ENCODE measurements around the gene IFIT1B.
A peak's percentile ranks its signal among the peaks of the same experiment; 100 is the strongest.

Gene IFIT1B

DNA sequence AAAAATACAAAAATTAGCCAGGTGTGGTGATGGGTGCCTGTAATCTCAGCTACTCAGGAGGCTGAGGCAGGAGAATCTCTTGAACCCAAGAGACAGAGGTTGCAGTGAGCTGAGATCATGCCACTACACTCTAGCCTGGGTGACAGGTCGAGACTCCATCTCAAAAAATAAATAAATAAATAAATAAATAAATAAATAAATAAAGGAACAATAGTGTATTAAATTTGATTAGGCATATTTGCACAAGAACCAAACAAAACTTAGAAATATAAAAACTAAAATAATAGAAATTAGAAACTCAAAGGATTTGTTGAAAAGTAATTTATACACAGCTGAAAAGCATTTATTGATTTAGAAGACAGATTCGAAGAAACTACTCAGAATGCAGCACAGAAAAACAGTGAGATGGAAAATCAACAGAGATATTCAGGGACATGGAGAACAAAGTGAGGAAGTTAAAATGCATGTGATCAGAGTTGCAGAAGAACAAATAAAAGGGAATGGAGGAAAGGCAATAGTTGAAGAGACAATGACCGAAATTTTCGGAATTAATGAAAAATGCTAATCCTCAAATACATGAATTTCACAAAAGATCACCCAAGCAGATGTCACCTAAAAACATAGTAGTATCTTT lies 32.4 kb upstream of the IFIT1B start:
- Histone ChIP-seq H3K4me3 (ENCODE audit: severe bottlenecking) (no peak overlapping the region), H3K27ac (ENCODE audit: poor library complexity, severe bottlenecking) (peak overlapping the region; percentile 33), H3K36me3 (ENCODE audit: low read depth) (no peaks in the 10 kb centered on the region), H3K4me1 (ENCODE audit: insufficient read depth, poor library complexity, severe bottlenecking) (peaks cover 17% of the 10 kb centered on the region), H3K9me3 (ENCODE audit: severe bottlenecking) (no peaks in the 10 kb centered on the region), H3K27me3 (ENCODE audit: insufficient read depth, poor library complexity, severe bottlenecking) (no peaks in the 10 kb centered on the region)
- ATAC-seq (ENCODE audit: low read depth) (no peak), DNase-seq (ENCODE audit: low spot score) (no peak)
- TF ChIP-seq, protein P1, sequence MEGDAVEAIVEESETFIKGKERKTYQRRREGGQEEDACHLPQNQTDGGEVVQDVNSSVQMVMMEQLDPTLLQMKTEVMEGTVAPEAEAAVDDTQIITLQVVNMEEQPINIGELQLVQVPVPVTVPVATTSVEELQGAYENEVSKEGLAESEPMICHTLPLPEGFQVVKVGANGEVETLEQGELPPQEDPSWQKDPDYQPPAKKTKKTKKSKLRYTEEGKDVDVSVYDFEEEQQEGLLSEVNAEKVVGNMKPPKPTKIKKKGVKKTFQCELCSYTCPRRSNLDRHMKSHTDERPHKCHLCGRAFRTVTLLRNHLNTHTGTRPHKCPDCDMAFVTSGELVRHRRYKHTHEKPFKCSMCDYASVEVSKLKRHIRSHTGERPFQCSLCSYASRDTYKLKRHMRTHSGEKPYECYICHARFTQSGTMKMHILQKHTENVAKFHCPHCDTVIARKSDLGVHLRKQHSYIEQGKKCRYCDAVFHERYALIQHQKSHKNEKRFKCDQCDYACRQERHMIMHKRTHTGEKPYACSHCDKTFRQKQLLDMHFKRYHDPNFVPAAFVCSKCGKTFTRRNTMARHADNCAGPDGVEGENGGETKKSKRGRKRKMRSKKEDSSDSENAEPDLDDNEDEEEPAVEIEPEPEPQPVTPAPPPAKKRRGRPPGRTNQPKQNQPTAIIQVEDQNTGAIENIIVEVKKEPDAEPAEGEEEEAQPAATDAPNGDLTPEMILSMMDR (IDR thresholded peaks at IDR 0.05; ENCODE audit: poor library complexity, severe bottlenecking), result no peak

DNA sequence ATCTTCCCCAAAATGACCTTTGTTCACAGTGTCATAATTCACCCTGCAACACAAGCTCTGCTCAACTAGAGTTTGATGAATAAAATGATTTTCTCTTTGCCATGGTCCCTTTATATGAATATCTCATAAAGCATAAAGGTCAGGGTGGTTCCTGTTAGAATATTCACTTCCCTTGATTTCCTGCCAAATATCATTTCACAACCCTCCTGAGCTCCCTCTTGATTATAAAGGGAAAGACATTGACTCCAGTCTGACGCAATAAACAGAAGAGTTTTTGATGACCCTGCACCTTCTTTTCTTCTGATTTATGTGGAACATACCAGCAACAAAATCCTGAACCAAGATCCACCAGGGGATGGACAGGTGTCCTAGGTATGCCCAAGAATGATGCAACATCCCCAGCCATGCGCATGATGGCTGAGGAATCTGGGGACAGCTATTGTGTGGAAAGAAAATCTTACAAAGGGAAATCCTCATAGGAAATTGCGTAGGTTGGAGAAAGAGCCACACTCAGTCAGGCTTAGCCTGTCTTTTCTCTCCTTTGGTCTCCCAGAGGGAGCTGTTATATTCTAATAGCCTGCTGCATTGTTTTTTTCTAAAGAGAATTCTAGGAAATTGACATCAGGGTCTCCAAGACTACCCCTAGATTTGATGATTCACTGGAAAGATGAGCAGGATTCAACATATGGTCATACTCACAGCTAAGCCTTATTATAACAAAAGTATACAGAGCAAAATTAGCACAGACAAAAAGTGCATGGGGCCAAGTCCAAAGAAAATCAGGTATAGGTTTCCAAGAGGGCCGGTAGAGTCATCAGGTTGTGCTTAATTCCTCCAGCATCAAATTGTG lies 31.2 kb upstream of the IFIT1B start:
- Histone ChIP-seq H3K27me3 (ENCODE audit: insufficient read depth, poor library complexity, severe bottlenecking) (no peaks in the 10 kb centered on the region), H3K9me3 (ENCODE audit: severe bottlenecking) (no peaks in the 10 kb centered on the region), H3K4me3 (ENCODE audit: severe bottlenecking) (no peak overlapping the region), H3K4me1 (ENCODE audit: insufficient read depth, poor library complexity, severe bottlenecking) (peaks cover 28% of the 10 kb centered on the region), H3K27ac (ENCODE audit: poor library complexity, severe bottlenecking) (peak overlapping the region; percentile 33), H3K36me3 (ENCODE audit: low read depth) (no peaks in the 10 kb centered on the region)
- DNase-seq (ENCODE audit: low spot score) (no peak), ATAC-seq (ENCODE audit: low read depth) (peak; percentile 65)
- TF ChIP-seq, protein P1 (IDR thresholded peaks at IDR 0.05; ENCODE audit: poor library complexity, severe bottlenecking), result no peak

GRCh38 chr10:89347701-89348457 lies 30.0 kb upstream of the IFIT1B start:
- TF ChIP-seq, protein P1 (IDR thresholded peaks at IDR 0.05; ENCODE audit: poor library complexity, severe bottlenecking), result no peak
- H3K36me3 ChIP-seq (ENCODE audit: low read depth), result no peaks in the 10 kb centered on the region
- DNase-seq (ENCODE audit: low spot score) (no peak), ATAC-seq (ENCODE audit: low read depth) (no peak)
- no peaks in the 10 kb centered on the region for H3K9me3 ChIP-seq (ENCODE audit: severe bottlenecking)
- no peaks in the 10 kb centered on the region for H3K27me3 ChIP-seq (ENCODE audit: insufficient read depth, poor library complexity, severe bottlenecking)
- H3K4me1 ChIP-seq (ENCODE audit: insufficient read depth, poor library complexity, severe bottlenecking), result peaks cover 41% of the 10 kb centered on the region
- H3K4me3 ChIP-seq (ENCODE audit: severe bottlenecking), result no peak overlapping the region
- no peak overlapping the region for H3K27ac ChIP-seq (ENCODE audit: poor library complexity, severe bottlenecking)

DNA sequence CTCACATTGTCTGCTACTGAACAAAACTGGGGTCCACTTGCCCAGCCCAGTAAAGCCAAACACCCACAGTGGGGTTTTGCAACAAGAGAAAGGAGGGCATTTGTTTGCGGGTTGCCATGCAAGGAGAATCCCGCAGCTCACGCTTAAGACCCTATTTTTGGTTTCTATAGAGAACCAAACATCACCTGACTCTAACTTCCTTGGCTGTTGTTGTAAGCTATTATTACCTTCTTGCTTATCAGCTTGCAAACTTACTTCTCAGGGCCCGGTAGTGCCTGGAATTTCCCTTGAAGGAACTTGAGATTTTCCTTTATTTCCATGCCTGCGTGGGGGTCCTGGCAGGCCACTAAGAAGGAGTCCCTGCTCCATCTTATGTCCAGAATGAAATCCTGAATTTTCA lies 29.4 kb upstream of the IFIT1B start:
- H3K4me3 ChIP-seq (ENCODE audit: severe bottlenecking), result no peak overlapping the region
- no peak overlapping the region for H3K27ac ChIP-seq (ENCODE audit: poor library complexity, severe bottlenecking)
- ATAC-seq (ENCODE audit: low read depth), result no peak
- no peaks in the 10 kb centered on the region for H3K9me3 ChIP-seq (ENCODE audit: severe bottlenecking)
- no peak for DNase-seq (ENCODE audit: low spot score)
- peaks cover 42% of the 10 kb centered on the region for H3K4me1 ChIP-seq (ENCODE audit: insufficient read depth, poor library complexity, severe bottlenecking)
- TF ChIP-seq, protein P1 (IDR thresholded peaks at IDR 0.05; ENCODE audit: poor library complexity, severe bottlenecking), result no peak
- H3K27me3 ChIP-seq (ENCODE audit: insufficient read depth, poor library complexity, severe bottlenecking), result no peaks in the 10 kb centered on the region
- H3K36me3 ChIP-seq (ENCODE audit: low read depth), result no peaks in the 10 kb centered on the region

Data from RWPE2 (cell line).